Endothelial cell of umbilical vein (primary cell): ENCODE data around the gene ZNF620. TPM values are rescaled to one million over a fixed set of nuclear protein-coding genes. Genes with fewer than 3 reads are reported as not detected.

Experiments
- BruUV-seq: library from RNA; stranded (reverse); fragments of 400-500 nt; replicated peaks from 2 replicates; lab custom pipeline; 2021; lab: Mats Ljungman, UMichigan
- CTCF ChIA-PET: fragments of 300-600, 350-600 bp; sonication (Branson Sonifier 250); formaldehyde crosslinking; loops from one replicate; lab custom pipeline; 2021; ENCODE audit warnings: antibody characterized with exemption, inconsistent platforms; lab: Charles Lee
- POLR2A ChIA-PET: fragments of 300-600, 350-600 bp; sonication (Branson Sonifier 250); formaldehyde crosslinking; loops from one replicate; lab custom pipeline; 2021; ENCODE audit warnings: antibody characterized with exemption, inconsistent platforms; lab: Charles Lee
- DNase-seq: peaks from one replicate; pipeline ENCODE4 v3.0.0-alpha.2; 2011; ENCODE audit warnings: low read depth, low spot score
- FAIRE-seq: peaks from 2 replicates; lab custom pipeline; 2011; peaks lifted over from hg19 to GRCh38; lab: Jason Lieb, UNC
- H2AFZ ChIP-seq: 2 replicates; pipeline ENCODE4 v1.6.0; 2012; ENCODE audit warnings: low read depth, low read length, control low read depth, inconsistent platforms
- H3K27ac ChIP-seq: 2 replicates; pipeline ENCODE4 v1.5.1; 2011; ENCODE audit warnings: low read depth, mild to moderate bottlenecking, control low read depth, low read length, moderate library complexity; ENCODE audit not compliant: insufficient read depth
- H3K27me3 ChIP-seq, 2 experiments: 2 replicates each; pipeline versions ENCODE4 v1.6.0 to v1.6.1; 2011; ENCODE audit warnings: low read length in 2 of 2, mixed read lengths in 1 of 2; ENCODE audit not compliant: control insufficient read depth in 2 of 2, insufficient read depth in 2 of 2
- H3K36me3 ChIP-seq, 2 experiments: 2 replicates in 1 of 2; 3 replicates in 1 of 2; pipeline ENCODE4 v1.5.1; 2011; ENCODE audit warnings: low read length in 2 of 2, mild to moderate bottlenecking in 1 of 2, moderate library complexity in 1 of 2; ENCODE audit not compliant: control insufficient read depth in 2 of 2, insufficient read depth in 2 of 2; ENCODE audit errors: extremely low read depth in 1 of 2
- H3K4me1 ChIP-seq: 3 replicates; pipeline ENCODE4 v1.5.1; 2011; ENCODE audit warnings: mild to moderate bottlenecking, low read length; ENCODE audit not compliant: control insufficient read depth, insufficient read depth; ENCODE audit errors: extremely low read depth
- H3K4me2 ChIP-seq: 2 replicates; pipeline ENCODE4 v1.6.1; 2011; ENCODE audit warnings: low read length, control low read depth, mixed read lengths; ENCODE audit not compliant: insufficient read depth
- H3K4me3 ChIP-seq, 3 experiments: fragments of 200-600 bp in 1 of 3; sonication (generic), shearing (Covaris generic) in 1 of 3; replicated peaks in 1 of 3; 2 replicates each; pipeline ENCODE4 v1.5.1; 2011 to 2016; ENCODE audit warnings: control low read depth in 3 of 3, low read length in 3 of 3, mild to moderate bottlenecking in 2 of 3, inconsistent platforms in 1 of 3, low read depth in 1 of 3, moderate library complexity in 1 of 3; ENCODE audit not compliant: insufficient read depth in 1 of 3
- H3K79me2 ChIP-seq: 2 replicates; pipeline ENCODE4 v1.6.0; 2012; ENCODE audit warnings: low read length, inconsistent platforms; ENCODE audit not compliant: control insufficient read depth, insufficient read depth
- H3K9ac ChIP-seq: replicated peaks from 2 replicates; pipeline ENCODE3; 2011; ENCODE audit warnings: low read length, control low read depth; ENCODE audit not compliant: insufficient read depth; ENCODE audit errors: extremely low read depth
- H3K9me1 ChIP-seq: replicated peaks from 3 replicates; pipeline ENCODE4 v1.6.0; 2011; ENCODE audit warnings: mild to moderate bottlenecking, low read length; ENCODE audit not compliant: control insufficient read depth, insufficient read depth; ENCODE audit errors: extremely low read depth
- H3K9me3 ChIP-seq: replicated peaks from 2 replicates; pipeline ENCODE4 v1.5.1; 2012; ENCODE audit warnings: low read length, inconsistent platforms; ENCODE audit not compliant: control insufficient read depth, insufficient read depth
- H4K20me1 ChIP-seq: replicated peaks from 2 replicates; pipeline ENCODE3; 2011; ENCODE audit warnings: mild to moderate bottlenecking, low read length; ENCODE audit not compliant: control insufficient read depth, insufficient read depth; ENCODE audit errors: extremely low read depth
- EZH2 ChIP-seq: IDR thresholded peaks from 2 replicates; pipeline ENCODE4 v1.6.1; 2012; ENCODE audit warnings: borderline replicate concordance, low read depth, mild to moderate bottlenecking, moderate library complexity, low read length, inconsistent platforms; ENCODE audit not compliant: severe bottlenecking
- FOS ChIP-seq: IDR thresholded peaks from 2 replicates; pipeline ENCODE4 v1.6.1; 2011; ENCODE audit warnings: mild to moderate bottlenecking, low read length, moderate library complexity, borderline replicate concordance; ENCODE audit not compliant: insufficient read depth
- GATA2 ChIP-seq: IDR thresholded peaks from 2 replicates; pipeline ENCODE4 v1.7.0; 2011; ENCODE audit warnings: low read depth, mild to moderate bottlenecking, moderate library complexity, mixed read lengths, low read length; ENCODE audit not compliant: insufficient read length, insufficient read depth
- JUN ChIP-seq: IDR thresholded peaks from 2 replicates; pipeline ENCODE4 v1.6.1; 2011; ENCODE audit warnings: borderline replicate concordance, low read depth; ENCODE audit not compliant: insufficient read length, insufficient read depth
- MYC ChIP-seq: IDR thresholded peaks from one replicate; pipeline ENCODE4 v1.6.1; 2011; ENCODE audit warnings: mild to moderate bottlenecking, low read depth, low read length
- POLR2A ChIP-seq: IDR thresholded peaks from 2 replicates; pipeline ENCODE4 v1.6.1; 2012; ENCODE audit warnings: low read depth, mild to moderate bottlenecking, control low read depth, low read length
- POLR2AphosphoS5 ChIP-seq: IDR thresholded peaks from 2 replicates; pipeline ENCODE4 v1.6.1; 2012; ENCODE audit warnings: low read depth, mild to moderate bottlenecking, control low read depth, low read length, moderate library complexity; ENCODE audit not compliant: insufficient read depth
- dilution Hi-C: fragments of 300-500 bp; cut with MboI; formaldehyde crosslinking; loops from one replicate; pipeline ENCODE4 v1.15.0; 2019; ENCODE audit warnings: low sequenced_read_pairs; ENCODE audit not compliant: extremely low pct_ligation_motif_present
- intact Hi-C: fragments of 100-400 bp; cut with micrococcal nuclease; formaldehyde crosslinking; loops from one replicate; pipeline ENCODE4 v1.10.0; 2022
- polyA plus RNA-seq, 4 experiments: library from polyadenylated mRNA; depleted of rRNA in 3 of 4; stranded (reverse) in 3 of 4; unstranded in 1 of 4; fragments of >200 nt; gene quantifications; 2 replicates each; pipeline versions ENCODE4 v1.2.1 to v1.2.3, GENCODE V29; 2011 to 2012; ENCODE audit warnings: missing spikeins in 1 of 4
- total RNA-seq: library from RNA; stranded (reverse); gene quantifications from 2 replicates; pipeline ENCODE4 v1.2.3, GENCODE V29; 2021
- TF ChIP-seq, protein P1 (sequence below), 2 donors: IDR thresholded peaks; 1 replicate in 1 of 2; 2 replicates in 1 of 2; pipeline ENCODE4 v1.5.1; 2011; ENCODE audit warnings: low read length in 2 of 2, mild to moderate bottlenecking in 2 of 2, moderate library complexity in 2 of 2, control low read depth in 1 of 2, inconsistent platforms in 1 of 2, low read depth in 1 of 2; ENCODE audit not compliant: insufficient read depth in 1 of 2; ENCODE audit errors: extremely low read depth in 1 of 2
- TF ChIP-seq, protein P2 (sequence below): IDR thresholded peaks from 2 replicates; pipeline ENCODE4 v1.6.1; 2011; ENCODE audit not compliant: insufficient read depth, insufficient read length

Gene ZNF620
- total and polyA plus RNA-seq, 2 donors (not counting 3 experiments of a cell fraction or from before 2014, with no cell fraction given): 1.9 to 4.0 TPM

GRCh38 chr3:40534283-40534682 lies 28.4 kb downstream of the ZNF620 start:
- no peaks in the 10 kb centered on the region for H3K4me1 ChIP-seq
- FAIRE-seq: no peak
- no peaks in the 10 kb centered on the region for H3K9me1 ChIP-seq
- H3K27ac ChIP-seq: no peak overlapping the region
- no peak for DNase-seq
- POLR2A ChIA-PET: no interaction called here
- BruUV-seq: no TSS peak
- no peaks in the 10 kb centered on the region for H3K27me3 ChIP-seq
- H3K79me2 ChIP-seq: no peaks in the 10 kb centered on the region
- CTCF ChIA-PET: no interaction called here
- TF ChIP-seq POLR2A: no peak
- no peak for TF ChIP-seq POLR2AphosphoS5
- TF ChIP-seq, protein P1, sequence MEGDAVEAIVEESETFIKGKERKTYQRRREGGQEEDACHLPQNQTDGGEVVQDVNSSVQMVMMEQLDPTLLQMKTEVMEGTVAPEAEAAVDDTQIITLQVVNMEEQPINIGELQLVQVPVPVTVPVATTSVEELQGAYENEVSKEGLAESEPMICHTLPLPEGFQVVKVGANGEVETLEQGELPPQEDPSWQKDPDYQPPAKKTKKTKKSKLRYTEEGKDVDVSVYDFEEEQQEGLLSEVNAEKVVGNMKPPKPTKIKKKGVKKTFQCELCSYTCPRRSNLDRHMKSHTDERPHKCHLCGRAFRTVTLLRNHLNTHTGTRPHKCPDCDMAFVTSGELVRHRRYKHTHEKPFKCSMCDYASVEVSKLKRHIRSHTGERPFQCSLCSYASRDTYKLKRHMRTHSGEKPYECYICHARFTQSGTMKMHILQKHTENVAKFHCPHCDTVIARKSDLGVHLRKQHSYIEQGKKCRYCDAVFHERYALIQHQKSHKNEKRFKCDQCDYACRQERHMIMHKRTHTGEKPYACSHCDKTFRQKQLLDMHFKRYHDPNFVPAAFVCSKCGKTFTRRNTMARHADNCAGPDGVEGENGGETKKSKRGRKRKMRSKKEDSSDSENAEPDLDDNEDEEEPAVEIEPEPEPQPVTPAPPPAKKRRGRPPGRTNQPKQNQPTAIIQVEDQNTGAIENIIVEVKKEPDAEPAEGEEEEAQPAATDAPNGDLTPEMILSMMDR (IDR thresholded peaks at IDR 0.05; ENCODE audit: extremely low read depth in 1 of 2, insufficient read depth in 1 of 2, low read depth in 1 of 2, low read length in 2 of 2): no peak
- no peak for TF ChIP-seq JUN
- no peak for TF ChIP-seq MYC
- TF ChIP-seq, protein P2, sequence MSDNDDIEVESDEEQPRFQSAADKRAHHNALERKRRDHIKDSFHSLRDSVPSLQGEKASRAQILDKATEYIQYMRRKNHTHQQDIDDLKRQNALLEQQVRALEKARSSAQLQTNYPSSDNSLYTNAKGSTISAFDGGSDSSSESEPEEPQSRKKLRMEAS: no peak
- TF ChIP-seq EZH2: no peak
- TF ChIP-seq FOS: no peak
- TF ChIP-seq GATA2: no peak
- no peak overlapping the region for H3K4me3 ChIP-seq
- H3K9me3 ChIP-seq: peaks cover 2% of the 10 kb centered on the region
- no peaks in the 10 kb centered on the region for H4K20me1 ChIP-seq
- intact Hi-C loops (no loop called here), dilution Hi-C loops (no loop called here)
- no peak overlapping the region for H3K4me2 ChIP-seq
- H2AFZ ChIP-seq: no peak overlapping the region
- peaks cover 10 to 27% of the 10 kb centered on the region in 2 experiments for H3K36me3 ChIP-seq
- H3K9ac ChIP-seq: no peak overlapping the region
